ENCODE data around the gene HGF. TPM values are rescaled to one million over a fixed set of nuclear protein-coding genes. Genes with fewer than 3 reads are reported as not detected.

Gene HGF
- total RNA-seq, 1 donor: 33.2 TPM

DNA sequence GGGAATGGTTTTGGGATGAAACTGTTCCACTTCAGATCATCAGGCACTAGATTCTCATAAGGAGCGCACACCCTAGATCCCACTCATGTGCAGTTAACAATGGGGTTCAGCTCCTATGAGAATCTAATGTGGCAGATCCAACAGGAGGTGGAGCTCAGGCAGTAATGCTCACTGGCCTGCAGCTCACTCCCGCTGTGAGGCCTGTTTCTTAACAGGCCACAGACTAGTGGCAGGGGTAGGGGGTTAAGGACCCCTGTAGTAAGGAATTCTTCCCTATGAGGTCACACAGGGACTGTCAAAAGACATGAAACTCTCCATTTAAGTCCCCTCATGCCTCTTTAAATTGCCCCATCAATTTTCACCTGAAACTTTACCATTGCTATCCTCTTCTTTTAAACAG is 8.0 kb downstream of the HGF start:
- DNase-seq (ENCODE audit: low read depth): no peak
- TF ChIP-seq, protein P1, sequence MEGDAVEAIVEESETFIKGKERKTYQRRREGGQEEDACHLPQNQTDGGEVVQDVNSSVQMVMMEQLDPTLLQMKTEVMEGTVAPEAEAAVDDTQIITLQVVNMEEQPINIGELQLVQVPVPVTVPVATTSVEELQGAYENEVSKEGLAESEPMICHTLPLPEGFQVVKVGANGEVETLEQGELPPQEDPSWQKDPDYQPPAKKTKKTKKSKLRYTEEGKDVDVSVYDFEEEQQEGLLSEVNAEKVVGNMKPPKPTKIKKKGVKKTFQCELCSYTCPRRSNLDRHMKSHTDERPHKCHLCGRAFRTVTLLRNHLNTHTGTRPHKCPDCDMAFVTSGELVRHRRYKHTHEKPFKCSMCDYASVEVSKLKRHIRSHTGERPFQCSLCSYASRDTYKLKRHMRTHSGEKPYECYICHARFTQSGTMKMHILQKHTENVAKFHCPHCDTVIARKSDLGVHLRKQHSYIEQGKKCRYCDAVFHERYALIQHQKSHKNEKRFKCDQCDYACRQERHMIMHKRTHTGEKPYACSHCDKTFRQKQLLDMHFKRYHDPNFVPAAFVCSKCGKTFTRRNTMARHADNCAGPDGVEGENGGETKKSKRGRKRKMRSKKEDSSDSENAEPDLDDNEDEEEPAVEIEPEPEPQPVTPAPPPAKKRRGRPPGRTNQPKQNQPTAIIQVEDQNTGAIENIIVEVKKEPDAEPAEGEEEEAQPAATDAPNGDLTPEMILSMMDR (IDR thresholded peaks at IDR 0.05; ENCODE audit: insufficient read depth, low read depth, low read length): no peak
- no peak overlapping the region for H3K4me3 ChIP-seq (ENCODE audit: low read depth, low read length)

DNA sequence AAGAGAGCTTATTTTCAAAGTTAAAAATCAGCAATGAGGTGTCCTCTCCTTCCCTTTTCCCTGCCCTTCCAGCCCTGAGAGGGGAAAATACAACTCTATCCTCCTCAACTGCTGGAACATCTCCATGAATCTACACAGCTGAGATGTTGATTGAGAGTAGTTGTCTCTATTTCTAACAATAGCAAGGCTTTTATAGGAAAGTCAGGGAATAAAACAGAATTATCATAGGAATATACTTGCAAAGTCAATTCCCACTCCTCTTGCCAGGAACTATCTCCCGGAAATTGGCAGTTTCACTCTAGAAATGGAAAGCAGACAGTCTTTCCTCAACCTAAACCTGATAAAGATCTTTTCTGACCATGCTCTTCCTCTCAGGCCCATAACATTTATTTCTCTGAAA is 8.8 kb downstream of the HGF start:
- no peak for DNase-seq (ENCODE audit: low read depth)
- TF ChIP-seq, protein P1 (IDR thresholded peaks at IDR 0.05; ENCODE audit: insufficient read depth, low read depth, low read length): no peak
- no peak overlapping the region for H3K4me3 ChIP-seq (ENCODE audit: low read depth, low read length)

DNA sequence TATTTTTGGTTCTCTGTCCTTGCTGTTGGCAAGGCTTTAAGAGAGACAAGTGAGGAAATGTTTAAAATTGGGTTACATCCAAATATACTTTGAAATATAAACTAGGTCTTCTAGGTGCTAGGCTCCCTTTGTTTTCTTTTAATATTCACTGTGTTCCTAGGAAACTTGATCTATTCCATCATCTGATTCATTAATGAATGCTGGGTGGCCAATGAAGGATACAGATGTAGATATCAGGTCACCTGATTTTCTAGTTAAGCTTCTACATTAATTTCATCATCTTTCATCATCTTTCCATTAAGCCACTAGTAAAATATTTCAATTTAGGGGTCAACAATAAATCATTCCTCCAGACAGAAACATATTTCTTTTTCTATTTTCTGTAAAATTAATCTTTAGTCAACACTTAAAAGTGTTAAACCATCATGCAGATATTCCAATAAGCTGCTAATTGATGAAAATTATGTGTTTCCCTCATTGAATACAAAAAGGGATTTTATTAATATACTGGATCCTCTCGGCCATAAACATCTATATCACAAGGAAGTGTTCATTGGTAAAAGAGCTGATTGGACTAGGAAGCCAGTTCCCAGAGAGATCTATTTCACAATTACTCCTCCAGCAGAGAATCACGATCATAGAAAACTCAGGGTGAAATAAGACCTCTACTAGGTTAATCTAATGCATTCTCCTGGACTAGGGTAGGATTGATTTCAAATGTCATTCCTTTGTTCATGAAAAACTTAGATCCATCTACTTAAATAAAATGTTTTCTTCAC is 14.7 kb downstream of the HGF start:
- no peak for DNase-seq (ENCODE audit: low read depth)
- TF ChIP-seq, protein P1 (IDR thresholded peaks at IDR 0.05; ENCODE audit: insufficient read depth, low read depth, low read length): no peak
- H3K4me3 ChIP-seq (ENCODE audit: low read depth, low read length): no peak overlapping the region

DNA sequence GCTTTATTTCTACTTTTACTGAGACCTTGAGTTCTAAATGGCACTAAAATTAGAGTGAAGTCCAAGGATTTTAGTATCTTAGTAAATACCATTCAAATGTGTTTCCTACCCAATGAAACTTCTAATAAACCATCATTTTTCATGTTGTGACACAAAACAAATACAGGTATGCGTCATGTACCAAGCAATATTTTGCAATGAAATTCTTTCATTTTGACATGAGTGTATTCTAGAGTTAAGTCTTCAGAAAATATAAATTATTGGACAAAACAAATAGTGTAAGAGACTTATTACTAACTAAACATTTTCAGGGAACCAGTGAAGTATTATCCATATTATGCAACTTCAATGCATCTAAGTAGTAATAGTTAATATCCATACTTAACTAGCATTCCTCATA is 16.5 kb downstream of the HGF start:
- TF ChIP-seq, protein P1 (IDR thresholded peaks at IDR 0.05; ENCODE audit: insufficient read depth, low read depth, low read length): no peak
- no peak for DNase-seq (ENCODE audit: low read depth)
- H3K4me3 ChIP-seq (ENCODE audit: low read depth, low read length): no peak overlapping the region

DNA sequence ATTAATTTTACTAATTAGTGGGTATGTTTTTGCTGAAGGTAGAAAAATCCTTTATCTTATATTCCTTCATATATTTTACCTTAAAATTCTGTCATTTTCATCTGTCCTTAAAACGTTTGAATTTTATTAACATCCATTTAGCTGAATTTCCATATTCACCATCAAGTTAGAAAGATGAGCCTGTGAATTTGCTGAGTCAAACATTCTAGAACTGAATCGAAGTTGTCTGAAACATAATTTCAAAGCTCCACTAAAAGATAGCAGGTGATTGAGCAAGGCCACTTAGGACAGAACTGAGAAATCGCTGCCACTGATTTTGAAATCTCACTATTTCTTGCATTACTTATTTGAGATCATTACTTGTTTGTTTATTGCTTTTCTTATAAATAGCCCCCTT is 17.5 kb downstream of the HGF start:
- DNase-seq (ENCODE audit: low read depth): peak; percentile 44
- H3K4me3 ChIP-seq (ENCODE audit: low read depth, low read length): no peak overlapping the region

DNA sequence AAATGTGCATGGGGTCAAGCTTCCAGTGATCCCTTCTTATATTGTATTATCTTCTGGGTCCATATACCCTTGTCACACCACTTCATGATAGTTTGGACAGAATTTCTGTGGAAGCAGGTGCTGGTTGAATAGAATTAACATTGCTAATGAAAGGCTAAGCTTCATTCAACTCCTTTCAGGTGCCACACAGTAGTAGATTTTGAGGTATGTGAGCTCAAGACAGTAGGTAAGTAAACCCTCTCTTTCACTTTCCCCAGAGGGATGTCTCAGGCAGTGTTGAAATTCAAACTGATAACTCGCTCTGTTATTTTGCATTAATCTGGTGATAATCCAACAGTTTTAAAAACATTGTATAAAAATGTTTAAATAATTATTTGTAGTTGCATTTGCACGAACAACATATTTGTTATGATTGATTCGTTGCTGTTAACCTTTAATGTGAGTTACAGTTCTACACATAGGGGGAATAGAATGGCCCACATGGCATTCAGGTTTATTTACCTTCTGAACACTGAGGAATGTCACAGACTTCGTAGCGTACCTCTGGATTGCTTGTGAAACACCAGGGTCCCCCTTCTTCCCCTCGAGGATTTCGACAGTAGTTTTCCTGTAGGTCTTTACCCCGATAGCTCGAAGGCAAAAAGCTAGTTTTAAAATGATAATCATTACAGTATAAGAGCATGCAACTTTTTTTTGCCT is 18.1 kb downstream of the HGF start:
- no peak overlapping the region for H3K4me3 ChIP-seq (ENCODE audit: low read depth, low read length)
- TF ChIP-seq, protein P1 (IDR thresholded peaks at IDR 0.05; ENCODE audit: insufficient read depth, low read depth, low read length): no peak
- DNase-seq (ENCODE audit: low read depth): no peak

More for the DNA sequence above, 17.5 kb downstream of the HGF start:
- TF ChIP-seq, protein P1 (IDR thresholded peaks at IDR 0.05; ENCODE audit: insufficient read depth, low read depth, low read length): no peak

Measured in fibroblast of villous mesenchyme (primary cell).